NCI-H1417 treated with DMSO at 0.1 percent for 48 hours (cell line): Measurements from ENCODE around the gene SCML2.
"Not testable (repeated sequence)": the region's sequence is repeated elsewhere in the genome, so short reads cannot be mapped to it uniquely, and the experiment has no call there.

Experiments used
- DNase-seq: peaks from one replicate; lab custom pipeline; 2025; lab: John Stamatoyannopoulos, UW

The SCML2 gene

GRCh38 chrX:18354369-18355223, at the start of gene SCML2:
TSS of gene SCML2 (minus strand) at chrX:18354688. CDS start at chrX:18334071, 20,617 bp downstream.
- no peak for DNase-seq

- DNase-seq = no peak
Measured at GRCh38 chrX:18401848-18402213, 47.3 kb upstream of the SCML2 start.

- DNase-seq = no peak
Measured at GRCh38 chrX:18394477-18394876, 40.0 kb upstream of the SCML2 start.

- peak; percentile 21 for DNase-seq
Measured at GRCh38 chrX:18390941-18391538, 36.6 kb upstream of the SCML2 start.

GRCh38 chrX:18389966-18390365, 35.5 kb upstream of the SCML2 start:
- DNase-seq = no peak

GRCh38 chrX:18377796-18378195, 23.3 kb upstream of the SCML2 start:
- no peak for DNase-seq

- DNase-seq = not testable (repeated sequence)
Measured at GRCh38 chrX:18375131-18375805, 20.8 kb upstream of the SCML2 start.

- not testable (repeated sequence) for DNase-seq
Measured at GRCh38 chrX:18369096-18369495, 14.6 kb upstream of the SCML2 start.

GRCh38 chrX:18368402-18368801, 13.9 kb upstream of the SCML2 start:
- DNase-seq = no peak

- no peak for DNase-seq
Measured at GRCh38 chrX:18360867-18361266, 6.4 kb upstream of the SCML2 start.

GRCh38 chrX:18353931-18354368, 538 bp downstream of the SCML2 start:
- no peak for DNase-seq

GRCh38 chrX:18351784-18352183, 2.7 kb downstream of the SCML2 start:
- DNase-seq = no peak

- peak; percentile 13 for DNase-seq
Measured at GRCh38 chrX:18348047-18348446, 6.4 kb downstream of the SCML2 start.

GRCh38 chrX:18309401-18309800, 45.1 kb downstream of the SCML2 start:
- no peak for DNase-seq

- no peak for DNase-seq
Measured at GRCh38 chrX:18297251-18297650, 57.2 kb downstream of the SCML2 start.

- no peak for DNase-seq
Measured at GRCh38 chrX:18294893-18295292, 59.6 kb downstream of the SCML2 start.

- DNase-seq = no peak
Measured at GRCh38 chrX:18291006-18291545, 63.4 kb downstream of the SCML2 start.

- no peak for DNase-seq
Measured at GRCh38 chrX:18290200-18290599, 64.3 kb downstream of the SCML2 start.

- DNase-seq = no peak
Measured at GRCh38 chrX:18288716-18289115, 65.8 kb downstream of the SCML2 start.

- no peak for DNase-seq
Measured at GRCh38 chrX:18286322-18286831, 68.1 kb downstream of the SCML2 start.

GRCh38 chrX:18278449-18278848, 76.0 kb downstream of the SCML2 start:
- no peak for DNase-seq

GRCh38 chrX:18272222-18272621, 82.3 kb downstream of the SCML2 start:
- no peak for DNase-seq
